Neutrophil (primary cell): Measurements from ENCODE around the gene RSRC1.
"Not testable (repeated sequence)": the region's sequence is repeated elsewhere in the genome, so short reads cannot be mapped to it uniquely, and the experiment has no call there.

Experiments
- H3K27ac ChIP-seq: fragments of 200-600 bp; sonication (generic); 2 replicates; pipeline ENCODE4 v1.5.1; 2016; ENCODE audit warnings: mild to moderate bottlenecking, moderate library complexity
- H3K27me3 ChIP-seq: fragments of 200-600 bp; sonication (generic); 2 replicates; pipeline ENCODE4 v1.6.0; 2016; ENCODE audit warnings: mild to moderate bottlenecking
- H3K36me3 ChIP-seq: fragments of 200-600 bp; sonication (generic); 2 replicates; pipeline ENCODE4 v1.5.1; 2017
- H3K4me1 ChIP-seq, 2 experiments: fragments of 200-600 bp in 1 of 2; sonication (generic) in 1 of 2; 1 replicate in 1 of 2; 2 replicates in 1 of 2; pipeline versions ENCODE4 v1.5.1 to v1.6.1; 2013 to 2016; ENCODE audit warnings: low read depth in 1 of 2, low read length in 1 of 2, mild to moderate bottlenecking in 1 of 2, moderate library complexity in 1 of 2; ENCODE audit not compliant: control insufficient read depth in 1 of 2, insufficient read depth in 1 of 2
- H3K4me3 ChIP-seq, 2 experiments: fragments of 200-600 bp in 1 of 2; sonication (generic) in 1 of 2; 1 replicate in 1 of 2; 2 replicates in 1 of 2; pipeline ENCODE4 v1.5.1; 2013 to 2016; ENCODE audit warnings: low read depth in 1 of 2, low read length in 1 of 2, mild to moderate bottlenecking in 1 of 2, moderate library complexity in 1 of 2
- H3K9me3 ChIP-seq: fragments of 200-600 bp; sonication (generic); 2 replicates; pipeline ENCODE4 v1.5.1; 2016
- CTCF ChIP-seq: fragments of 200-600 bp; sonication (generic); IDR thresholded peaks from 2 replicates; pipeline ENCODE4 v1.5.1; 2016; ENCODE audit warnings: antibody characterized with exemption

Gene RSRC1

GRCh38 chr3:158330870-158331269 is 221.0 kb downstream of the RSRC1 start:
- Histone ChIP-seq H3K4me1 (peaks cover 0 to 4% of the 10 kb centered on the region in 2 experiments), H3K27me3 (no peaks in the 10 kb centered on the region)

GRCh38 chr3:158333736-158334135 is 223.8 kb downstream of the RSRC1 start:
- peaks cover 0 to 4% of the 10 kb centered on the region in 2 experiments for H3K4me1 ChIP-seq
- no peaks in the 10 kb centered on the region for H3K9me3 ChIP-seq
- H3K4me3 ChIP-seq: no peak overlapping the region
- no peak overlapping the region for H3K27ac ChIP-seq
- H3K27me3 ChIP-seq: no peaks in the 10 kb centered on the region
- TF ChIP-seq CTCF: no peak
- H3K36me3 ChIP-seq: no peaks in the 10 kb centered on the region

More at GRCh38 chr3:158330870-158331269, 221.0 kb downstream of the RSRC1 start:
- no peak for TF ChIP-seq CTCF
- Histone ChIP-seq H3K4me3 (no peak overlapping the region), H3K27ac (no peak overlapping the region), H3K9me3 (no peaks in the 10 kb centered on the region), H3K36me3 (no peaks in the 10 kb centered on the region)

GRCh38 chr3:158337110-158337509 is 227.2 kb downstream of the RSRC1 start:
- H3K27me3 ChIP-seq: no peaks in the 10 kb centered on the region
- H3K27ac ChIP-seq: no peak overlapping the region
- TF ChIP-seq CTCF: no peak
- H3K36me3 ChIP-seq: no peaks in the 10 kb centered on the region
- no peak overlapping the region for H3K4me3 ChIP-seq
- H3K9me3 ChIP-seq: no peaks in the 10 kb centered on the region
- peaks cover 0 to 4% of the 10 kb centered on the region in 2 experiments for H3K4me1 ChIP-seq

GRCh38 chr3:158339638-158340037 is 229.7 kb downstream of the RSRC1 start:
- Histone ChIP-seq H3K4me1 (no peaks in the 10 kb centered on the region), H3K27me3 (no peaks in the 10 kb centered on the region), H3K4me3 (no peak overlapping the region), H3K9me3 (no peaks in the 10 kb centered on the region), H3K36me3 (no peaks in the 10 kb centered on the region), H3K27ac (no peak overlapping the region)
- no peak for TF ChIP-seq CTCF

GRCh38 chr3:158340951-158341350 is 231.1 kb downstream of the RSRC1 start:
- not testable (repeated sequence) for H3K9me3 ChIP-seq, H3K4me1 ChIP-seq, H3K4me3 ChIP-seq, H3K27me3 ChIP-seq, H3K36me3 ChIP-seq, H3K27ac ChIP-seq

- H3K27ac ChIP-seq: no peak overlapping the region
- TF ChIP-seq CTCF: no peak
- no peaks in the 10 kb centered on the region for H3K36me3 ChIP-seq
- peaks cover 9 to 11% of the 10 kb centered on the region in 2 experiments for H3K4me1 ChIP-seq
- no peak overlapping the region for H3K4me3 ChIP-seq
- no peaks in the 10 kb centered on the region for H3K9me3 ChIP-seq
- no peaks in the 10 kb centered on the region for H3K27me3 ChIP-seq
These were observed 238.1 kb downstream of the RSRC1 start for GRCh38 chr3:158347966-158348365.
